Osteoblast (primary cell): Measurements from ENCODE around the gene SEMA4F. TPM values are rescaled to one million over a fixed set of nuclear protein-coding genes. Genes with fewer than 3 reads are reported as not detected.

Experiments
- DNase-seq: peaks from one replicate; pipeline ENCODE4 v3.0.0; 2011; ENCODE audit warnings: low spot score, mixed read lengths; ENCODE audit not compliant: insufficient read length; ENCODE audit errors: missing footprints
- H2AFZ ChIP-seq: 2 replicates; pipeline ENCODE4 v1.6.0; 2011; ENCODE audit warnings: mild to moderate bottlenecking, low read length
- H3K27ac ChIP-seq: 2 replicates; pipeline ENCODE4 v1.5.1; 2011; ENCODE audit warnings: mild to moderate bottlenecking, low read depth, low read length, moderate library complexity
- H3K27me3 ChIP-seq: 2 replicates; pipeline ENCODE4 v1.6.0; 2012; ENCODE audit warnings: mild to moderate bottlenecking, control low read depth, inconsistent platforms, low read length, moderate library complexity; ENCODE audit not compliant: insufficient read depth
- H3K36me3 ChIP-seq: 2 replicates; pipeline ENCODE4 v1.5.1; 2011; ENCODE audit warnings: mild to moderate bottlenecking, low read length, control low read depth, moderate library complexity; ENCODE audit not compliant: insufficient read depth
- H3K4me1 ChIP-seq: 2 replicates; pipeline ENCODE4 v1.5.1; 2011; ENCODE audit warnings: mild to moderate bottlenecking, low read length, control low read depth, moderate library complexity; ENCODE audit not compliant: insufficient read depth
- H3K4me2 ChIP-seq: 2 replicates; pipeline ENCODE4 v1.6.0; 2011; ENCODE audit warnings: mild to moderate bottlenecking, low read length; ENCODE audit not compliant: insufficient read depth
- H3K4me3 ChIP-seq: fragments of 200-600 bp; sonication (generic); 3 replicates; pipeline ENCODE4 v1.5.1; 2012; ENCODE audit warnings: mild to moderate bottlenecking, low read length, inconsistent platforms; ENCODE audit not compliant: insufficient read depth
- H3K79me2 ChIP-seq: 2 replicates; pipeline ENCODE4 v1.6.0; 2012; ENCODE audit warnings: mild to moderate bottlenecking, low read length, control low read depth, inconsistent platforms; ENCODE audit not compliant: insufficient read depth
- H3K9me3 ChIP-seq: 2 replicates; pipeline ENCODE4 v1.5.1; 2011; ENCODE audit warnings: low read depth, low read length, control low read depth
- H4K20me1 ChIP-seq: 2 replicates; pipeline ENCODE4 v1.6.0; 2012; ENCODE audit warnings: mild to moderate bottlenecking, low read length, control low read depth; ENCODE audit not compliant: insufficient read depth
- total RNA-seq: library from RNA; depleted of rRNA; stranded (reverse); fragments of >200 nt; gene quantifications from 2 replicates; pipeline ENCODE4 v1.2.3, GENCODE V29; 2012
- TF ChIP-seq, protein P1 (sequence below): IDR thresholded peaks from 2 replicates; pipeline ENCODE4 v1.5.1; 2011; ENCODE audit warnings: mild to moderate bottlenecking, low read depth, low read length, moderate library complexity; ENCODE audit errors: extremely low read depth

The SEMA4F gene
- total RNA-seq, 1 donor, result 7.2 TPM

DNA sequence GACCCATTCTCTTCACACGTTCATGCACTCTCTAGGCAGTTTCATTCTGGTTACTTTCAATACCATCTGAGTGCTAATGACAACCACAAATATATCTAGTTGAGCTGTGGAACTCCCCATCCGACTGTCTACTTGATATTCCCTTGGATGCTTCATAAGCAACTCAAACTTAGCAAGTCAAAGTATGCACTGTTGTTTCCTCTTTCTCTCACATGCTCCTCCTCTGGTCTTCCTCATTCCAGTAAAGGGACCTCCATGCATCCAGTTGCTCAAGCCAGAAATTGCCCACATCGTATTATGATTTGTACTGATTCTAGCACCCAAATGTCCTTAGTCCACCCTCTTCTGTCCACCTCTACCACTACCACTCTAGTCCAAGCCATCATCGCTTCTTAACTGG lies 22.3 kb downstream of the SEMA4F start:
- no peak overlapping the region for H3K27ac ChIP-seq
- H3K9me3 ChIP-seq, result no peaks in the 10 kb centered on the region
- H3K27me3 ChIP-seq, result no peaks in the 10 kb centered on the region

DNA sequence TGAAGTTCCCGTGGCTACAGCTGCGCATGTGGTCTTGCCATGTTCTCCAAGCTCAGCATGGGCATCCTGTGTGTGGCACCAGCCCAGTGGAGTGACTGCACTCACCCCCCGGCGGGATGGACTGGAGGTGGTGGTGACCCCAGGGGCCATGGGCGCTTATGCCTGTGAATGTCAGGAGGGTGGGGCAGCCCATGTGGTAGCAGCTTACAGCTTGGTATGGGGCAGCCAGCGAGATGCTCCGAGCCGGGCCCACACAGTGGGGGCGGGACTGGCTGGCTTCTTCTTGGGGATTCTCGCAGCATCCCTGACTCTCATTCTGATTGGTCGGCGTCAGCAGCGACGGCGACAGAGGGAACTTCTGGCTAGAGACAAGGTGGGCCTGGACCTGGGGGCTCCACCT lies 25.6 kb downstream of the SEMA4F start:
- no peak overlapping the region for H3K4me2 ChIP-seq
- no peaks in the 10 kb centered on the region for H3K79me2 ChIP-seq
- no peak for DNase-seq
- no peaks in the 10 kb centered on the region for H3K9me3 ChIP-seq
- H3K4me3 ChIP-seq, result no peak overlapping the region
- H3K27ac ChIP-seq, result no peak overlapping the region
- peaks cover 10% of the 10 kb centered on the region for H3K36me3 ChIP-seq
- H2AFZ ChIP-seq, result no peak overlapping the region
- no peaks in the 10 kb centered on the region for H3K27me3 ChIP-seq
- no peaks in the 10 kb centered on the region for H3K4me1 ChIP-seq
- TF ChIP-seq, protein P1, sequence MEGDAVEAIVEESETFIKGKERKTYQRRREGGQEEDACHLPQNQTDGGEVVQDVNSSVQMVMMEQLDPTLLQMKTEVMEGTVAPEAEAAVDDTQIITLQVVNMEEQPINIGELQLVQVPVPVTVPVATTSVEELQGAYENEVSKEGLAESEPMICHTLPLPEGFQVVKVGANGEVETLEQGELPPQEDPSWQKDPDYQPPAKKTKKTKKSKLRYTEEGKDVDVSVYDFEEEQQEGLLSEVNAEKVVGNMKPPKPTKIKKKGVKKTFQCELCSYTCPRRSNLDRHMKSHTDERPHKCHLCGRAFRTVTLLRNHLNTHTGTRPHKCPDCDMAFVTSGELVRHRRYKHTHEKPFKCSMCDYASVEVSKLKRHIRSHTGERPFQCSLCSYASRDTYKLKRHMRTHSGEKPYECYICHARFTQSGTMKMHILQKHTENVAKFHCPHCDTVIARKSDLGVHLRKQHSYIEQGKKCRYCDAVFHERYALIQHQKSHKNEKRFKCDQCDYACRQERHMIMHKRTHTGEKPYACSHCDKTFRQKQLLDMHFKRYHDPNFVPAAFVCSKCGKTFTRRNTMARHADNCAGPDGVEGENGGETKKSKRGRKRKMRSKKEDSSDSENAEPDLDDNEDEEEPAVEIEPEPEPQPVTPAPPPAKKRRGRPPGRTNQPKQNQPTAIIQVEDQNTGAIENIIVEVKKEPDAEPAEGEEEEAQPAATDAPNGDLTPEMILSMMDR, result no peak
- no peaks in the 10 kb centered on the region for H4K20me1 ChIP-seq

More for the DNA sequence above, 22.3 kb downstream of the SEMA4F start:
- no peak for DNase-seq
- H3K4me3 ChIP-seq, result no peak overlapping the region
- no peaks in the 10 kb centered on the region for H4K20me1 ChIP-seq
- H3K4me1 ChIP-seq, result peaks cover under 1% of the 10 kb centered on the region
- H2AFZ ChIP-seq, result no peak overlapping the region
- peaks cover 10% of the 10 kb centered on the region for H3K36me3 ChIP-seq
- TF ChIP-seq, protein P1, result no peak
- no peaks in the 10 kb centered on the region for H3K79me2 ChIP-seq
- no peak overlapping the region for H3K4me2 ChIP-seq

DNA sequence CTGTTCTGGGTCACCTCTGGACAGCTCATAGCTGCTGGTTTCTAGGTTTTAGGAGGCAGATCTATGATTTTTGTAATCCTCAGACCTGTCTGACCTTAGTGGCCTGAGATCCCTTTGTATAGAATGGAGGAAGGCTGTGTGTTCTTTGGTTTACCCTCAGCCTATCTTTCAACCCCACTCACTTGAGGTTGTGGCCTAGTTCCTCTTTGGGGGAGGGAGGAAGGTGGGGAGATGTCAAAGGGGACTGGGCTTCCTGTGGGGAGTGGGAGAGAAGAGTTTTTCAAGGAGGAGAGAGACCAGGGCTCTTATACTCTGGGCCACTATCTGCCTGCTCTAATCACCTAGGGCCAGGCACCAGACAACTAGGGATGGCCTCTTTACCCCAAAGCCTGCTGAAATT lies 28.5 kb downstream of the SEMA4F start:
- TF ChIP-seq, protein P1, result no peak
- H3K27ac ChIP-seq, result no peak overlapping the region
- H2AFZ ChIP-seq, result no peak overlapping the region
- H3K36me3 ChIP-seq, result no peaks in the 10 kb centered on the region
- H3K27me3 ChIP-seq, result no peaks in the 10 kb centered on the region
- no peaks in the 10 kb centered on the region for H3K9me3 ChIP-seq
- DNase-seq, result no peak
- no peak overlapping the region for H3K4me3 ChIP-seq
- H3K4me1 ChIP-seq, result no peaks in the 10 kb centered on the region
- H4K20me1 ChIP-seq, result no peaks in the 10 kb centered on the region
- no peaks in the 10 kb centered on the region for H3K79me2 ChIP-seq
- H3K4me2 ChIP-seq, result no peak overlapping the region

DNA sequence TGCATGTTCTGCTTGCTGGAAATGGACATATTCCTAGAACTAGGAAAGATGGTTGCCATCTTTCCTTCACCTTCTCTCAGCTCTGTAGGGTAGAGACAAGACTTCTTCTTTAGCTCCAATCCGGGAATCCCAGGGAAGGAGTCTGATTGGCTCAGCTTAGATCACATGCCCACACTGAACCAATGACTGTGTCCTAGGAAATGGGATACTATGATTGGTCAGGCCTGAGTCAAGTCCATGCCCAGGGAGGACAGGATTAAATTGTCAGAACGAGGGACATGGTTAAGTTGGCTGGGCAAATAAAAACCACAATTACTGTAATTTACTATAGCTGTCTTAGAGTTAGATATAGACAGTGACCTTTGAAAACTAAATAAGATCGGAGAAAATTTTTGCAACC lies 31.4 kb downstream of the SEMA4F start:
- H3K4me1 ChIP-seq, result no peaks in the 10 kb centered on the region
- H2AFZ ChIP-seq, result no peak overlapping the region
- H3K4me2 ChIP-seq, result no peak overlapping the region
- H3K79me2 ChIP-seq, result no peaks in the 10 kb centered on the region
- H3K27ac ChIP-seq, result no peak overlapping the region
- H3K36me3 ChIP-seq, result no peaks in the 10 kb centered on the region
- DNase-seq, result peak; percentile 56
- no peaks in the 10 kb centered on the region for H4K20me1 ChIP-seq
- TF ChIP-seq, protein P1, result no peak
- no peaks in the 10 kb centered on the region for H3K9me3 ChIP-seq
- H3K4me3 ChIP-seq, result no peak overlapping the region
- peaks cover 4% of the 10 kb centered on the region for H3K27me3 ChIP-seq
